ENCODE results near the gene CST7. TPM values are rescaled to one million over a fixed set of nuclear protein-coding genes. Genes with fewer than 3 reads are reported as not detected.

CST7 gene
- total RNA-seq, 6 experiments from 2014 or later, result 1.1 to 4.6 (median 1.5) TPM

DNA sequence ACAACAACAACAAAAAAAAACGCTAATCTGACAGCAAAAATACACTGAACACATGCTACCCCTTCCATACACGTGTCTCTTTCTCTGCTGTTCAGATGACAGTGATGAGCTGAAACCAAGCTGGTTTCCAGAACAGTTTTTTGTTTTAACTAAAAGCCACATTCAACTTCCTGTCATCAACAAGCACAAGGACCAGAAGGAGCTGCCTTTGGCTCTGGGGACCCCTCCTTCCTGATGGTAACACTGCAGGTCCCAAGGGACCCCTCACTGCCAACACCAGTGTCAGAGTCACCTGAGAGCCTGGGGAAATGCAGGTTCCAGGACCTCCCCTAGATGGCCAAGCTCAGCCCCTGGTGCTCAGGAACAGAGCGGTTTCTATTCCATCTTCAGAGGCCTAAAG, 6.0 kb downstream of the CST7 start:
- TF ChIP-seq, protein P1, sequence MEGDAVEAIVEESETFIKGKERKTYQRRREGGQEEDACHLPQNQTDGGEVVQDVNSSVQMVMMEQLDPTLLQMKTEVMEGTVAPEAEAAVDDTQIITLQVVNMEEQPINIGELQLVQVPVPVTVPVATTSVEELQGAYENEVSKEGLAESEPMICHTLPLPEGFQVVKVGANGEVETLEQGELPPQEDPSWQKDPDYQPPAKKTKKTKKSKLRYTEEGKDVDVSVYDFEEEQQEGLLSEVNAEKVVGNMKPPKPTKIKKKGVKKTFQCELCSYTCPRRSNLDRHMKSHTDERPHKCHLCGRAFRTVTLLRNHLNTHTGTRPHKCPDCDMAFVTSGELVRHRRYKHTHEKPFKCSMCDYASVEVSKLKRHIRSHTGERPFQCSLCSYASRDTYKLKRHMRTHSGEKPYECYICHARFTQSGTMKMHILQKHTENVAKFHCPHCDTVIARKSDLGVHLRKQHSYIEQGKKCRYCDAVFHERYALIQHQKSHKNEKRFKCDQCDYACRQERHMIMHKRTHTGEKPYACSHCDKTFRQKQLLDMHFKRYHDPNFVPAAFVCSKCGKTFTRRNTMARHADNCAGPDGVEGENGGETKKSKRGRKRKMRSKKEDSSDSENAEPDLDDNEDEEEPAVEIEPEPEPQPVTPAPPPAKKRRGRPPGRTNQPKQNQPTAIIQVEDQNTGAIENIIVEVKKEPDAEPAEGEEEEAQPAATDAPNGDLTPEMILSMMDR (IDR thresholded peaks at IDR 0.05), result no peak
- no peak for TF ChIP-seq POLR2A (IDR thresholded peaks at IDR 0.05)
- 58% methylated on average over 2 of the region's 3 CpGs for WGBS (ENCODE audit: insufficient coverage, low coverage, low lambda C conversion rate, missing lambda C conversion rate)
- ATAC-seq, result no peak
- H3K4me1 ChIP-seq, result peaks cover 0 to 26% (median 0%) of the 10 kb centered on the region in 4 donors
- no peak overlapping the region for H3K4me3 ChIP-seq
- H3K36me3 ChIP-seq, result peaks cover 0 to 26% (median 13%) of the 10 kb centered on the region in 4 donors
- no peak for DNase-seq
- no peaks in the 10 kb centered on the region for H3K9me3 ChIP-seq
- intact Hi-C loops (cut with DNase I), result no loop called here
- no peak overlapping the region for H3K27ac ChIP-seq
- no peaks in the 10 kb centered on the region for H3K27me3 ChIP-seq

DNA sequence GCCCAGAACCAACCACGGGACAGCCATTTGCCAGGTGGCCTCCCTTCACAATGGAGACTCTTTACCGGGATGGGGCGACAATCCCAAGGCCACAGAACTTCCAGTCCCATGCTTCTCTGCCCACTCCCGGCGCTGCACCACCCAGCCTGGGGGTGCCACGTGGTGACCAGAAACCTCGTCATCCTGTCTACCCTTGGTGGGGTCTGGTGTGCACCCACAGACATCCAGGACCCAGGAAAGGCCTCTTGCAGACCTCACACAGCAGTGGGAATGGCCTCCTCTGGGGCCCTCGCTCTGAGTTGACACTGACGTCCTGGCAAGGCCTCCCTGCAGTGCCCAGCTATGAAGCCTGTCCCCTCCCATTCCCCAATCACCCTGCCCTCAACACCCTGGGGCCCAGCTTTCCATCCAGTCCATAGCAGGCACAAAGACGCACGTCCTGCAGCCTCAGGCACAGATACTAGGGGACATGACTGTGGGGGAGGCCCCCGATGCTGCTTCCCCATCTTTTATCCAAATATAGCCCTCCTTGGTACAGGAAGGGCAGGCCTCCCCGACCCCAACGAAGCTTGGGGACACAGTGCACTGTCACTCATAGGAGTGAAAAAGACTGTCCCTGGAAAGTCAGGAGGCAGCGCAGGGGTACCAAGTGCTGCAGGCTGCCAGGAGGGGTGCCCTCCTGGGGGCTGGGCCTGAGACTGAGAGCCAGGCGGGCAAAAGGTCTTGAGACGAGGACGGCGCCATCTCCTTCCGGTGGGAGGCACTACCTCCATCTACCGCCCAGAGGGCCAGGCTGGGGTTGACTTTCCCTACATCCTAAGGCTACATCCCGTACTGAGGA, 7.2 kb downstream of the CST7 start:
- intact Hi-C loops (cut with DNase I), result no loop called here
- DNase-seq (no peak), ATAC-seq (no peak)
- no peak for TF ChIP-seq POLR2A (IDR thresholded peaks at IDR 0.05)
- TF ChIP-seq, protein P1 (IDR thresholded peaks at IDR 0.05), result no peak
- H3K4me3 ChIP-seq, result no peak overlapping the region
- H3K36me3 ChIP-seq, result peaks cover 0 to 38% (median 17%) of the 10 kb centered on the region in 4 donors
- H3K4me1 ChIP-seq, result peaks cover 0 to 26% (median 0%) of the 10 kb centered on the region in 4 donors
- H3K27ac ChIP-seq, result no peak overlapping the region
- no peaks in the 10 kb centered on the region for H3K27me3 ChIP-seq
- WGBS (ENCODE audit: insufficient coverage, low coverage, low lambda C conversion rate, missing lambda C conversion rate), result 83% methylated on average over 1 of the region's 22 CpGs
- H3K9me3 ChIP-seq, result no peaks in the 10 kb centered on the region

DNA sequence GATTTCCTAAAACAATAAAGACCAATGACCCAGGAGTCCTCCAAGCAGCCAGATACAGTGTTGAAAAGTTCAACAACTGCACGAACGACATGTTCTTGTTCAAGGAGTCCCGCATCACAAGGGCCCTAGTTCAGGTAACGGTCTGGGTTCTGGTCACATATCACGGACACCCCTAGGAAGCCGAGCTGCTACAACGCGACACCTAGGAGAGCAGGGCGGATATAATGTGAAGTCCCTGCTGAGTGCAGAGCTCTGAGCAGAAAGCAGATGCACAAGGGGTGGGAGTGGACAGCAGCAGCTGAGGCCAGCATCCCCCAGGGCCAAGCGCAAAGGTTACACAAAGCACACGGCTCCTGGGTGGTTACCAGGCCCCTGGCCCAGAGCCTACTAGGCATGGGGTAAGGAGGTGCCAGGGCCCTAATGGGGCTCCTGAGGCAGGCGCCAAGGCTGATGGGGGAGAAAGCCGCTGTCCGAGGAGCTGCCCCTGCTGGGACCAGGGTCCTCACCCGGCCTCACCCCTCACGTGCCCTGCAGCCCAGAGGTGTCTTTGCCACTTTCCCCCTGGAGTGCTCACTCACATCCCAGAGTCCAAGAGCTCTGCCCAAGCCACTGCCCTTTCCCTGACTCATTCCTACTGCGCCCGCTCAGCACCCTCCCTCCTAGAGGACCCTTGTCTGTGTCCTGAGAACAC, 8.4 kb downstream of the CST7 start:
- intact Hi-C loops (cut with DNase I), result no loop called here

DNA sequence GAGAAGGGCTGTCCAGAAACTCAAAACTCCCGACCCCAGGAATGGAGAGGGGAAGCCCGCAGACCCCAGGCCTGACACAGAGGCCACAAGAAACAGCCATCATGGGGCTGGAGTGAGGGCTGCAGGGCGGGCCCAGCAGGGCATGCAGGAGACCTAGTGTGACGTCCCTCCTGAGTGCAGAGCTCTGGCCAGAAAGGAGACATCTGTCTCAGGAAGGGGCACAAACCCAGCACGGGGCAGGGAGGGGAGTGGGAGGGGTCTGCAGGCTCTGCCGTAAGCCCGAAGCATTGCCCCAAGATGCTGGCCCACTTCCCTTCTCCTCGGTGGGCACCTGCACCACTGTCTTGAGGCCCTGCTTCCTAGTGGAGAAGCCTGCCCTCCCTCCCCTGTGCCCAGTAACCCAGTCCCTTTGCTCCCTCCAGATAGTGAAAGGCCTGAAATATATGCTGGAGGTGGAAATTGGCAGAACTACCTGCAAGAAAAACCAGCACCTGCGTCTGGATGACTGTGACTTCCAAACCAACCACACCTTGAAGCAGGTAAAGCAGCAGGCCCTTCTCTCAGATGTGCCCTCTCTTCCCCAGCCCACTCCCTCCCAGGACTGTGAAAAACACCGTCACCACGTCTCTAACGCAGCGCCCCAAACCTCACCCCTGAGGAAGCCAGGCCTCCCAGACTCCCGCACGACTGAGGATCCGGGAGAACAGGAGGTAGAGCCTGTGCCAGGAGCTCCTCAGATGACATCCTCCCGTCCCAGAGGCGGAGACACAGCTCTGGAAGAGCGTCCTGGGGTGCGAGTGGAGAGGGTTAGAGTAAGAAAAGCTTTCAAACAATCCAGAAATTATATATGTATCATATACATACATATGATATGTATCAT, 9.7 kb downstream of the CST7 start:
- WGBS (ENCODE audit: insufficient coverage, low coverage, low lambda C conversion rate, missing lambda C conversion rate), result 86% methylated on average over 12 of the region's 20 CpGs
- DNase-seq, result peak in 1 of 3 donors; percentile 41

More for the DNA sequence above, 8.4 kb downstream of the CST7 start:
- H3K27ac ChIP-seq, result no peak overlapping the region
- H3K27me3 ChIP-seq, result no peaks in the 10 kb centered on the region
- TF ChIP-seq POLR2A (IDR thresholded peaks at IDR 0.05), result no peak
- TF ChIP-seq, protein P1 (IDR thresholded peaks at IDR 0.05), result no peak
- ATAC-seq, result no peak
- H3K4me3 ChIP-seq, result no peak overlapping the region
- WGBS (ENCODE audit: insufficient coverage, low coverage, low lambda C conversion rate, missing lambda C conversion rate), result 100% methylated on average over 1 of the region's 18 CpGs
- H3K4me1 ChIP-seq, result peaks cover 0 to 17% (median 0%) of the 10 kb centered on the region in 4 donors
- DNase-seq, result peak in 1 of 3 donors; percentile 46
- H3K36me3 ChIP-seq, result peaks cover 0 to 44% (median 20%) of the 10 kb centered on the region in 4 donors
- no peaks in the 10 kb centered on the region for H3K9me3 ChIP-seq

More for the DNA sequence above, 9.7 kb downstream of the CST7 start:
- TF ChIP-seq, protein P1 (IDR thresholded peaks at IDR 0.05), result no peak
- TF ChIP-seq POLR2A (IDR thresholded peaks at IDR 0.05), result no peak
- Histone ChIP-seq H3K9me3 (no peaks in the 10 kb centered on the region), H3K27me3 (no peaks in the 10 kb centered on the region), H3K27ac (no peak overlapping the region), H3K4me1 (peaks cover 0 to 5% (median 0%) of the 10 kb centered on the region in 4 donors), H3K36me3 (peaks cover 0 to 57% (median 30%) of the 10 kb centered on the region in 4 donors), H3K4me3 (no peak overlapping the region)
- no peak for ATAC-seq
- intact Hi-C loops (cut with DNase I), result no loop called here

All from right lobe of liver (tissue), 6 donors.